Stimulated activated CD8-positive, alpha-beta memory T cell treated with anti-CD3 and anti-CD28 coated beads, Interleukin-2, amount 100 ng/mL, for 1 hour (primary cell): ENCODE measurements around the gene MINDY1.

Experiments used
- DNase-seq, 2 donors: peaks; one replicate each; pipeline ENCODE4 v3.0.0-alpha.2; 2020; ENCODE audit warnings: low read depth in 2 of 2

Gene MINDY1

DNA sequence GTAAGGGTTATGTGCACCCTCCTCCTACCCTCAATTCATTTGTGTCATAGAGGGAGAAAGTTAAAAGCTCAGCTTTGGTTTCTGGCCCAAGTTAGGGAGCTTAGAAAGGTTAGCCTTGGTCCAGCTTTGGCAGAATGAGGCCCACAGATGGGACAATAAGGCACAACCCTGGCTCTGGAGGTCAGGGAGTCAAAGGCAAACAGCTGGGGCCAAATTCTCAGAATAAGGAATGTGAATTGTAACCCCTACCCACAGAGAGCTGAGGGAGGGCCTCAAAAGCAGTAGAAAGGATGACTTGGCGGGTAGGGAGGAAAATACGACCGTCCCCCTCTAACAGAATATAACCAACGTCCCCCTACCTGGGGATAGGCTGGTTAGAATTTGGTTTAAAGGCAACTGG lies 41.1 kb downstream of the MINDY1 start:
- no peak for DNase-seq

- DNase-seq: no peak
These were observed 42.6 kb downstream of the MINDY1 start for GRCh38 chr1:150964164-150964489.

DNA sequence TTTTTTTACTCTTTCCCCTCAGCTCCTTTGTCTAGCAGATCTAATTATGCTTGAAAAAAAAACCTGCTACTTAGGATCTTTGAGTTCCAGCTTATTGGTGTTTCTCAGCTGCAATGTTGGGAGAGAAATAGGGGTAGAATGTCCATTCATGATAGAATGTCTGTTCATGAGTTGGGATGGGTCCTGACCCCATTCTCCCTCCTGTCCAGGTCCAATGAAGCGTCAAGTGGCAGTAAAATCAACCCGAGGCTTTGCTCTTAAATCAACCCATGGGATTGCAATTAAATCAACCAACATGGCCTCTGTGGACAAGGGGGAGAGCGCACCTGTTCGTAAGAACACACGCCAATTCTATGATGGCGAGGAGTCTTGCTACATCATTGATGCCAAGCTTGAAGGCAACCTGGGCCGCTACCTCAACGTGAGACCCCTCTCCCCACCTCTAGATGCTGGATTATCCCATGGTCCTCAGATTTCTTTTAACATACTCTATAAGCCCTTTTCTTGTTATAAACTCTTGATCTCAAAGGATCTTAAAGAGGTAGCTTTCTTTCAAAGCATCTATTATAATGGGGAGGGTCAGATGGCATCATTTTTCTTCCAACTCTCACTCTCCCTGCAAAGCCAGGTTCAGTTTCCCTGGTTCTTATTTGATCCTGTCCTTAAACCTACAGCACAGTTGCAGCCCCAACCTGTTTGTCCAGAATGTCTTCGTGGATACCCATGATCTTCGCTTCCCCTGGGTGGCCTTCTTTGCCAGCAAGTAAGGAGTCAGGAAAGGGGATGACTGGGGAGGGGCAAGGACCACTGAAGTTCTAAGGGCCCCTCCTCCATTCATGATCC lies 43.2 kb downstream of the MINDY1 start:
- DNase-seq: no peak

DNA sequence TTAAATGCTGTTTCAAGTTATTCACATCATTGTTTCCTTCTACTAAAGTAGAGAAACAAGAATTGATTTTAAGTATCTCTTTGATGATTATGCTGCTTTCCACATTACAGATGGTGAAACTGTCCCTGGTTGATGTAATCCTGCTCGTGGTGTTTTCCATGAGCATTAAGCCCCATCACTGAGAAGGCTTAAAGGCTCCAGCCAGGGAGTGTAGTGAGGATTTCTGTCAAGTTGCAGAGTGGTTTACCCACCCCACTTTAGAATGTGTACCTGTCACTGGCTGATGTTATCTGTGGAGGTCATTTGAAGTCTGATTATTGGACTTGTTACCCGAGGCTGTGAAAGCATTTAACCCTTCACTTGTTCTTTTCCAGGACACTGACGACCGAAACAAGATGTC lies 44.9 kb downstream of the MINDY1 start:
- no peak for DNase-seq

DNA sequence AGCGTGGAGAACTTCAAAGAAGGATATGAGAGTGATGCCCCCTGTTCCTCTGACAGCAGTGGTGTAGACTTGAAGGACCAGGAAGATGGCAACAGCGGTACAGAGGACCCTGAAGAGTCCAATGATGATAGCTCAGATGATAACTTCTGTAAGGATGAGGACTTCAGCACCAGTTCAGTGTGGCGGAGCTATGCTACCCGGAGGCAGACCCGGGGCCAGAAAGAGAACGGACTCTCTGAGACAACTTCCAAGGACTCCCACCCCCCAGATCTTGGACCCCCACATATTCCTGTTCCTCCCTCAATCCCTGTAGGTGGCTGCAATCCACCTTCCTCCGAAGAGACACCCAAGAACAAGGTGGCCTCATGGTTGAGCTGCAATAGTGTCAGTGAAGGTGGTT lies 46.1 kb downstream of the MINDY1 start:
- no peak for DNase-seq

DNA sequence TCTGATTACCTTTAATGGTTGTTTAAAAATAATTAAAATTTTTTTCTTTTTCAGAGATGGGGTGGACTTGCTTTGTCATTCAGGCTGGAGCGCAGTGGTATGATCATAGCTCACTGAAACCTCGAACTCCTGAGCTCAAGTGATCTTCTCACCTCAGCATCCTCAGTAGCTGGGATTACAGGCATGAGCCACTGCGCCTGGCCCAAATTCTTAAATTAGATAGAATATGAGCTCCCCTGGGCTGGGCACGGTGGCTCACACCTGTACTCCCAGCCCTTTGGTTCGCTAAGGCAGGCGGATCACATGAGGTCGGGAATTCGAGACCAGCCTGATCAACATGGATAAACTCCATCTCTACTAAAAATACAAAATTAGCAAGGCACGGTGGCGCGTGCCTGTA lies 49.0 kb downstream of the MINDY1 start:
- no peak for DNase-seq

- no peak for DNase-seq
These were observed 51.4 kb downstream of the MINDY1 start for GRCh38 chr1:150955280-150955679.

DNA sequence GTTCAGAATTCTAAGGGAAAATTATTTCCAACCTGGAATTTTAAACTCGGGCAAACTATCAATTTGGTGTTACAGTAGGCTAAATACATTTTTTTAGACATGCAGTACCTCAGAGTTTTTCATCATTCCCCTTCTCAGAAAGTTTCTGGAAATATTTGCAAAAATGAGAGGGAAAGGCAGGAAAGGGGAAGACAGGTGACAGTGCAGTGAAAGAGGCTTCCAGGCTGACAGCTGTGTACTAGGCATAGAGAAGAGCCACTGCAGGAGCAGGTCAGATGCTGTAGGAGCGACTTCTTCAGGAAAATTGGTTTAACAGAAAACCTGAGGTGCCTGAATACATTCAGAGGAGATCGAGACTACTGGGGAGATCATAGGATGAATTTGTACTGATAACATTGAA lies 52.0 kb downstream of the MINDY1 start:
- DNase-seq: no peak
